ENCODE data around the gene FARP2. TPM values are rescaled to one million over a fixed set of nuclear protein-coding genes. Genes with fewer than 3 reads are reported as not detected.

Gene FARP2
- total RNA-seq, 4 donors from 2014 or later, result 27.6 to 44.0 (median 35.9) TPM

DNA sequence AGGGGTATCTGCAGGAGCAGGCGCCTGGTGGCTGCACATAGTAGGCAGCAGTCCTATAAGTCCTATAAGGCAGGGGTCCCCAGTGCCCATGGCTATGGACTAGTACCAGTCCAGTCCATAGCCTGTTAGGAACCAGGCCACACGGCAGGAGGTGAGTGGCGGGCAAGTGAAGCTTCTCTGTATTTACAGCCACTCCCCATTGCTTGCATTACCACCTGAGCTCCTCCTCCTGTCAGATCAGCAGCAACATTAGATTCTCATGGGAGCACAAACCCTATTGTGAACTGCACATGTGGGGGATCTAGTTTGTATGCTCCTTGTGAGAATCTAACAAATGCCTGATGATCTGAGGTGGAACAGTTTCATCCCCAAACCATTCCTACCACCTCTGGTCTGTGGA lies 119.2 kb downstream of the FARP2 start:
- no peak overlapping the region for H3K4me3 ChIP-seq
- no peak overlapping the region for H3K27ac ChIP-seq
- no peaks in the 10 kb centered on the region for H3K4me1 ChIP-seq
- no peak for TF ChIP-seq POLR2AphosphoS5 (IDR thresholded peaks at IDR 0.05)
- TF ChIP-seq EP300 (IDR thresholded peaks at IDR 0.05), result no peak
- no peak for TF ChIP-seq POLR2A (IDR thresholded peaks at IDR 0.05)
- TF ChIP-seq CTCF (IDR thresholded peaks at IDR 0.05), result no peak
- no CpG with 5 or more reads among the region's 3 CpGs for WGBS, 2 donors (ENCODE audit: low coverage in 1 of 2)
- H3K27me3 ChIP-seq, result no peaks in the 10 kb centered on the region
- no peak for ATAC-seq
- peaks cover 0 to 49% of the 10 kb centered on the region in 2 donors for H3K36me3 ChIP-seq
- H3K9me3 ChIP-seq, result no peaks in the 10 kb centered on the region

DNA sequence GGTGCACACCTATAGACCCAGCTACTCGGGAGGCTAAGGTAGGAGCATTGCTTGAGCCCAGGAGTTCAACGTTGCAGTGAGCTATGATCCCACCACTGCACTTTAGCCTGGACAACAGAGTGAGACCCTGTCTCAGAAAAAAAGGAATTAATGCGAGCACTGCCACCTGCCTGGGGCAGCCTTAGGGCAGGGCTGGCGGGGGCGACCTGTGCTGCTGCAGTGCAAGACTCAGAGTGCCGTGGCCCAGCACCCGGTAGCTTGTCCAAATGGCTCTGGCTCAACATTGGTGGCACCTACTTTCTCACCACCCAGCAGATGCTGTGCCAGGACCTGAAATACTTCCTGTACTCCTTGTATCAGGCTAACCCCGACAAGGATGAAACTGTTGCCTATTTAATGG lies 122.1 kb downstream of the FARP2 start:
- Histone ChIP-seq H3K9me3 (no peaks in the 10 kb centered on the region), H3K4me1 (no peaks in the 10 kb centered on the region), H3K4me3 (no peak overlapping the region), H3K36me3 (peaks cover 0 to 48% of the 10 kb centered on the region in 2 donors), H3K27ac (no peak overlapping the region), H3K27me3 (no peaks in the 10 kb centered on the region)
- TF ChIP-seq POLR2A (IDR thresholded peaks at IDR 0.05), result no peak
- no peak for TF ChIP-seq CTCF (IDR thresholded peaks at IDR 0.05)
- ATAC-seq, result no peak
- 90 to 100% methylated on average over 1 to 7 of the region's 8 CpGs for WGBS, 2 donors (ENCODE audit: low coverage in 1 of 2)

GRCh38 chr2:241479026-241479898 lies 123.2 kb downstream of the FARP2 start:
- WGBS, 2 donors (ENCODE audit: low coverage in 1 of 2), result 91 to 96% methylated on average over 3 to 4 of the region's 18 CpGs
- Histone ChIP-seq H3K9me3 (no peaks in the 10 kb centered on the region), H3K27ac (no peak overlapping the region), H3K27me3 (no peaks in the 10 kb centered on the region), H3K36me3 (peaks cover 0 to 59% of the 10 kb centered on the region in 2 donors), H3K4me1 (no peaks in the 10 kb centered on the region), H3K4me3 (no peak overlapping the region)
- no peak for TF ChIP-seq POLR2AphosphoS5 (IDR thresholded peaks at IDR 0.05)
- TF ChIP-seq POLR2A (IDR thresholded peaks at IDR 0.05), result no peak
- TF ChIP-seq CTCF (IDR thresholded peaks at IDR 0.05), result no peak
- no peak for TF ChIP-seq EP300 (IDR thresholded peaks at IDR 0.05)
- no peak for ATAC-seq

DNA sequence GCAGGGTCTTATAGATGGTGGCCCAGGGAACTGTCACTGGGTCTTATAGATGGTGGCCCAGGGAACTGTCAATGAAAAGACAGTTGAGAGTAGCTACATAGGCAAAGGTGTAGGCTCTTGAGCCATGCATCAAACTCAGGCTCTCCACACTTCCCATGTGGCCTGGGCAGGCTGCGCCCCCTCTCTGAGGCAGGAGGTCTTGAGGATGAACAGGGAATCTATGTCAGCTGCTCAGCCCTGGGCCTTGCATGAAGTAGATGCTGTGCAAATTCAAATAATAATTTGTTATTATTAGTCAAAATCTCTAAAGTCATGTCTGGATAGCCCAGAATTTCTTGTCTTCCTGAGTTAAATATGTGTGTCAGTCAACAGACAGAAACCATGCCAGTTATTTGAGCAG lies 125.6 kb downstream of the FARP2 start:
- Histone ChIP-seq H3K9me3 (no peaks in the 10 kb centered on the region), H3K4me3 (no peak overlapping the region), H3K27ac (no peak overlapping the region), H3K27me3 (no peaks in the 10 kb centered on the region), H3K36me3 (peaks cover 0 to 52% of the 10 kb centered on the region in 2 donors), H3K4me1 (no peaks in the 10 kb centered on the region)
- ATAC-seq, result no peak
- WGBS, 2 donors (ENCODE audit: low coverage in 1 of 2), result 100% methylated on average over 1 of the region's 1 CpG
- TF ChIP-seq EP300 (IDR thresholded peaks at IDR 0.05), result no peak

DNA sequence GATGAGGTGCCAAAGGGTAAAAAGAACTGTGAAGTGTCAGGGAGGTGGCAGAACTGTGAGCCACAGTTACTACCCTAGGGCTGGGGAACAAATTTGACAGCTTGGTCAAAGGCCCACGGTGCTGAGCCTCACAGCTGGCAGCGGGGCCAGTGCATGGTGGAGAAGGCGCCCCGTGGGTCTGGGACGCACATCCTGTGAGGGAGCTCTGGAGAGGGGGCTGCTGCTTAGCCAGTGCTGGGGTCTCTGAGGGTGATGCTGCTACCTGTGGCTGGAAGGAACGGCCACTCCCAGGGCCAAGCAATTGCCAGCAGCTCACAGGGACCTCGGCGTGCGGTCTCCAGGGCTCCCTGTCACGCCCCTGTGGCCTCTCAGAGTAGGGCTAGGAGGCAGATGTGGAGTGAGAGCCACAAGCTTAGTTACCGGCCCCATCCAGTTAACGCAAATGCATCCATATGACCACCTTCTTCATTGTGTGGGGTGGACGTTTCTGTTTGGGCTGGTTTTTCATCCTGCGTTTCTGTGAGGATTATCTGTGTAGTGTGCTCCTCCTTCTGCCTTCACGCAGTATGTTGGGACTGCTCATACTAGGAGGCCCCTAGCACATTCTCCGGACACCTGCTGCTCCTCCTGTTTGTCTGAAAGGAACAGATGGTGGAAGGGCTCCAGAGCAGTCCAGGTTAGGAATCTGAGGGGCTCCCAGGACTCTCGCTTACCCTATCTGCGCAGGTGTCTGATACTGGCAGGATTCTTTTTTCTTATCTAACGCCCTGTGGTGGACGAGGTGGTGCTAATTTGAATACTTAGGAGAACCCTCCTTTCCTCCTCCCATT lies 126.3 kb downstream of the FARP2 start:
- Histone ChIP-seq H3K4me1 (no peaks in the 10 kb centered on the region), H3K27me3 (no peaks in the 10 kb centered on the region), H3K4me3 (no peak overlapping the region), H3K9me3 (no peaks in the 10 kb centered on the region), H3K27ac (no peak overlapping the region), H3K36me3 (peaks cover 0 to 52% of the 10 kb centered on the region in 2 donors)
- WGBS, 2 donors (ENCODE audit: low coverage in 1 of 2), result 80 to 94% methylated on average over 4 to 14 of the region's 20 CpGs
- no peak for ATAC-seq
- TF ChIP-seq POLR2A (IDR thresholded peaks at IDR 0.05) (no peak), EP300 (IDR thresholded peaks at IDR 0.05) (no peak), CTCF (IDR thresholded peaks at IDR 0.05) (no peak), POLR2AphosphoS5 (IDR thresholded peaks at IDR 0.05) (no peak)
